CD4-positive, alpha-beta T cell (primary cell): Measurements from ENCODE around the gene RIMS3. TPM values are rescaled to one million over a fixed set of nuclear protein-coding genes. Genes with fewer than 3 reads are reported as not detected.

Source experiments
- ATAC-seq: fragments of 200-7000 bp; cut with Tn5 transposase; one replicate; pipeline ENCODE4 v1.10.0; 2022; ENCODE audit warnings: mild to moderate bottlenecking; ENCODE audit not compliant: poor library complexity
- CTCF ChIA-PET: fragments of 350-600 bp; sonication (Branson Sonifier 250); formaldehyde crosslinking; loops from one replicate; lab custom pipeline; 2021; ENCODE audit warnings: antibody characterized with exemption, inconsistent platforms; lab: Charles Lee
- POLR2A ChIA-PET: fragments of 350-600 bp; sonication (Branson Sonifier 250); formaldehyde crosslinking; loops from one replicate; lab custom pipeline; 2021; ENCODE audit warnings: antibody characterized with exemption, inconsistent platforms; lab: Charles Lee
- DNase-seq, 14 experiments: peaks; one replicate each; pipeline ENCODE4 v3.0.0-alpha.2; 2013 to 2020; ENCODE audit warnings: mixed read lengths in 2 of 14
- H3K27ac ChIP-seq, 2 donors: one replicate each; pipeline versions ENCODE4 v1.5.1 to v1.7.0; 2013; ENCODE audit warnings: low read length in 2 of 2, low read depth in 1 of 2, mild to moderate bottlenecking in 1 of 2
- H3K27me3 ChIP-seq, 2 experiments: 1 replicate in 1 of 2; 2 replicates in 1 of 2; pipeline versions ENCODE4 v1.6.1 to v1.7.0; 2013; ENCODE audit warnings: low read length in 2 of 2, control low read depth in 1 of 2, mild to moderate bottlenecking in 1 of 2, moderate library complexity in 1 of 2; ENCODE audit not compliant: insufficient read depth in 2 of 2, control insufficient read depth in 1 of 2
- H3K36me3 ChIP-seq: one replicate; pipeline ENCODE4 v1.6.1; 2013; ENCODE audit warnings: low read length, control low read depth; ENCODE audit not compliant: insufficient read depth
- H3K4me1 ChIP-seq: one replicate; pipeline ENCODE4 v1.6.1; 2013; ENCODE audit warnings: low read length, control low read depth; ENCODE audit not compliant: insufficient read depth
- H3K4me3 ChIP-seq: one replicate; pipeline ENCODE4 v1.5.1; 2013; ENCODE audit warnings: mild to moderate bottlenecking, low read length, moderate library complexity
- H3K9me3 ChIP-seq, 2 experiments: 1 replicate in 1 of 2; 2 replicates in 1 of 2; pipeline versions ENCODE4 v1.6.1 to v1.7.0; 2013; ENCODE audit warnings: low read length in 2 of 2, mild to moderate bottlenecking in 2 of 2, control low read depth in 1 of 2, moderate library complexity in 1 of 2; ENCODE audit not compliant: control insufficient read depth in 1 of 2, insufficient read depth in 1 of 2
- H3K27ac Mint-ChIP-seq: one replicate; pipeline ENCODE4 v1.8.0; 2020; ENCODE audit warnings: mixed read lengths
- H3K27me3 Mint-ChIP-seq: one replicate; pipeline ENCODE4 v1.8.0; 2021; ENCODE audit warnings: mixed read lengths
- H3K36me3 Mint-ChIP-seq: one replicate; pipeline ENCODE4 v1.8.0; 2021; ENCODE audit warnings: low read depth, mixed read lengths
- H3K4me1 Mint-ChIP-seq: one replicate; pipeline ENCODE4 v1.8.0; 2021; ENCODE audit warnings: low read depth, mixed read lengths
- H3K4me3 Mint-ChIP-seq: one replicate; pipeline ENCODE4 v1.8.0; 2020; ENCODE audit warnings: mild to moderate bottlenecking, mixed read lengths
- H3K9me3 Mint-ChIP-seq: one replicate; pipeline ENCODE4 v1.8.0; 2020; ENCODE audit warnings: mixed read lengths
- intact Hi-C, 2 experiments: fragments of 100-400 bp; cut with DNase I in 1 of 2; cut with micrococcal nuclease in 1 of 2; formaldehyde crosslinking; loops; one replicate each; pipeline versions ENCODE4 v1.15.1 to v1.9.0; 2023 to 2025; cut with DNase I, micrococcal nuclease
- total RNA-seq, 174 experiments: library from RNA in 2 of 174; stranded (reverse) in 2 of 174; gene quantifications; one replicate each; pipeline ENCODE4 v1.2.3 and lab custom pipeline; 2021 to 2026
- TF ChIP-seq, protein P1 (sequence below): fragments of 200-600 bp; IDR thresholded peaks from one replicate; pipeline ENCODE4 v1.8.0; 2022; ENCODE audit warnings: antibody characterized with exemption, mild to moderate bottlenecking

RIMS3 gene
- total RNA-seq, 2 experiments from 2014 or later, result 0.99 to 1.1 TPM

DNA sequence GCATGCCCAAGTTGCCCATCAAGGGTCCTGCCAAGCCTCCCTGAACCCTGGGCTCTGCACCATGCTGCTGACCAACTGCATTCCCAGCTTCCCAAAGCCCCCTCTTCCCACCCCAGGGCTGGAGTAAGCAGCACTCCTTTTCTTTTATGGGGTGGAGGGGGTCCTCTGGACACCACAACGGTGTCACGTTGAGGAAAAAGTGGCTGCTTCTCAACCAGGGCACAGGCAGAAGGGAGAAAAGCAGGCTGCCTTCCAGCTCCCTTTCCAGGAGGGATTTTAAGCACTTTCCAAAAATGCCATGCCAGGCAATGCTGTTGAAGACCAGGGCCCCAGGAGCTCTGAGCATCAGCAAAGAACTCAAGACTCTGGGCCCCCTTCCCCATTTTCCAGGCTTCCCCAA lies 691 bp downstream of the RIMS3 start:
- Mint-ChIP-seq H3K27ac (no peak overlapping the region), H3K36me3 (peaks cover 3% of the 10 kb centered on the region), H3K27me3 (no peaks in the 10 kb centered on the region), H3K4me3 (peak overlapping the region; percentile 84), H3K9me3 (no peaks in the 10 kb centered on the region), H3K4me1 (peaks cover 27% of the 10 kb centered on the region)
- no peaks in the 10 kb centered on the region for H3K9me3 ChIP-seq
- H3K4me3 ChIP-seq, result peak overlapping the region; percentile 35
- no peaks in the 10 kb centered on the region for H3K27me3 ChIP-seq
- POLR2A ChIA-PET, result interaction anchor here (1.2 to 5.5 kb wide), 2 partner anchors 9 to 27 kb away, joined by 3 to 34 read pairs; partner anchors contain the start of gene NFYC
- no peak for DNase-seq
- TF ChIP-seq, protein P1, sequence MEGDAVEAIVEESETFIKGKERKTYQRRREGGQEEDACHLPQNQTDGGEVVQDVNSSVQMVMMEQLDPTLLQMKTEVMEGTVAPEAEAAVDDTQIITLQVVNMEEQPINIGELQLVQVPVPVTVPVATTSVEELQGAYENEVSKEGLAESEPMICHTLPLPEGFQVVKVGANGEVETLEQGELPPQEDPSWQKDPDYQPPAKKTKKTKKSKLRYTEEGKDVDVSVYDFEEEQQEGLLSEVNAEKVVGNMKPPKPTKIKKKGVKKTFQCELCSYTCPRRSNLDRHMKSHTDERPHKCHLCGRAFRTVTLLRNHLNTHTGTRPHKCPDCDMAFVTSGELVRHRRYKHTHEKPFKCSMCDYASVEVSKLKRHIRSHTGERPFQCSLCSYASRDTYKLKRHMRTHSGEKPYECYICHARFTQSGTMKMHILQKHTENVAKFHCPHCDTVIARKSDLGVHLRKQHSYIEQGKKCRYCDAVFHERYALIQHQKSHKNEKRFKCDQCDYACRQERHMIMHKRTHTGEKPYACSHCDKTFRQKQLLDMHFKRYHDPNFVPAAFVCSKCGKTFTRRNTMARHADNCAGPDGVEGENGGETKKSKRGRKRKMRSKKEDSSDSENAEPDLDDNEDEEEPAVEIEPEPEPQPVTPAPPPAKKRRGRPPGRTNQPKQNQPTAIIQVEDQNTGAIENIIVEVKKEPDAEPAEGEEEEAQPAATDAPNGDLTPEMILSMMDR, result no peak
- H3K4me1 ChIP-seq, result peaks cover 23% of the 10 kb centered on the region
- intact Hi-C loops, result loop anchor here (2.0 to 10.0 kb wide), 6 partner anchors 26 to 690 kb away; partner anchors contain the start of genes CITED4 (in 1 of the 2), NFYC (in 1 of the 2) and ZNF684 (in 1 of the 2)
- CTCF ChIA-PET, result interaction anchor here (1.4 kb wide), 1 partner anchor 24 kb away, joined by 3 read pairs; no protein-coding TSS in a partner anchor
- no peaks in the 10 kb centered on the region for H3K36me3 ChIP-seq
- ATAC-seq, result no peak
- H3K27ac ChIP-seq, result no peak overlapping the region

GRCh38 chr1:40664167-40664537 lies 1.3 kb downstream of the RIMS3 start:
- Histone ChIP-seq H3K36me3 (no peaks in the 10 kb centered on the region), H3K27me3 (no peaks in the 10 kb centered on the region), H3K4me3 (no peak overlapping the region), H3K4me1 (peaks cover 23% of the 10 kb centered on the region), H3K27ac (no peak overlapping the region), H3K9me3 (no peaks in the 10 kb centered on the region)
- peaks cover 3% of the 10 kb centered on the region for H3K36me3 Mint-ChIP-seq
- H3K27me3 Mint-ChIP-seq, result no peaks in the 10 kb centered on the region
- ChIA-PET POLR2A (interaction anchor here (5.5 kb wide), 1 partner anchor 28 kb away, joined by 34 read pairs; the partner anchor contains the start of gene NFYC), CTCF (no interaction called here)
- peak overlapping the region; percentile 84 for H3K4me3 Mint-ChIP-seq
- intact Hi-C loops, result loop anchor here in 1 of 2 experiments (2.0 to 10.0 kb wide), 2 partner anchors 27 to 691 kb away; partner anchors contain the start of gene NFYC
- DNase-seq (no peak), ATAC-seq (no peak)
- no peak overlapping the region for H3K27ac Mint-ChIP-seq
- H3K4me1 Mint-ChIP-seq, result peaks cover 27% of the 10 kb centered on the region
- H3K9me3 Mint-ChIP-seq, result no peaks in the 10 kb centered on the region
- TF ChIP-seq, protein P1, result no peak

- peaks cover 23% of the 10 kb centered on the region for H3K4me1 Mint-ChIP-seq
- no peak for ATAC-seq
- peak in 1 of 14 experiments; percentile 14 for DNase-seq
- peaks cover 20% of the 10 kb centered on the region for H3K4me1 ChIP-seq
- H3K36me3 ChIP-seq, result no peaks in the 10 kb centered on the region
- H3K27ac ChIP-seq, result no peak overlapping the region
- no peaks in the 10 kb centered on the region for H3K27me3 ChIP-seq
- peaks cover 3% of the 10 kb centered on the region for H3K36me3 Mint-ChIP-seq
- TF ChIP-seq, protein P1, result no peak
- POLR2A ChIA-PET, result interaction anchor here (5.5 kb wide), 1 partner anchor 28 kb away, joined by 34 read pairs; the partner anchor contains the start of gene NFYC
- no peaks in the 10 kb centered on the region for H3K9me3 Mint-ChIP-seq
- H3K4me3 ChIP-seq, result no peak overlapping the region
- intact Hi-C loops, result loop anchor here in 1 of 2 experiments (2.0 to 10.0 kb wide), 2 partner anchors 27 to 691 kb away; partner anchors contain the start of gene NFYC
- no peak overlapping the region for H3K27ac Mint-ChIP-seq
- no peaks in the 10 kb centered on the region for H3K9me3 ChIP-seq
- peak overlapping the region; percentile 77 for H3K4me3 Mint-ChIP-seq
- no peaks in the 10 kb centered on the region for H3K27me3 Mint-ChIP-seq
- CTCF ChIA-PET, result no interaction called here
These were observed 1.9 kb downstream of the RIMS3 start for GRCh38 chr1:40663324-40664166.
